K562 (cell line): ENCODE measurements around the gene GRIA1. TPM values are rescaled to one million over a fixed set of nuclear protein-coding genes. Genes with fewer than 3 reads are reported as not detected.

Experiments
- ATAC-seq: fragments of 200-7000 bp; cut with Tn5 transposase; 3 replicates; pipeline ENCODE4 v1.9.1; 2020; ENCODE audit warnings: moderate library complexity
- BruUV-seq: library from RNA; stranded (reverse); fragments of 400-500 nt; replicated peaks from 2 replicates; lab custom pipeline; 2021; lab: Mats Ljungman, UMichigan
- CTCF ChIA-PET: fragments of 300-600 bp; formaldehyde crosslinking; extraction: SDS; loops from one replicate; lab custom pipeline; 2021; ENCODE audit warnings: low intra/inter-chr PET ratio; lab: Yijun Ruan, JAX
- POLR2A ChIA-PET: fragments of 300-600, 350-650 bp; sonication (Branson Sonifier 250); formaldehyde crosslinking; extraction: SDS; loops from one replicate; lab custom pipeline; 2021; ENCODE audit warnings: antibody characterized with exemption, inconsistent platforms; lab: Yijun Ruan, JAX
- DNase-seq, 4 experiments: peaks; one replicate each; pipeline versions ENCODE4 v3.0.0 to v3.0.0-alpha.2; 2011 to 2018; ENCODE audit warnings: low spot score in 3 of 4, mixed read lengths in 3 of 4; ENCODE audit errors: extremely low read depth in 1 of 4
- FAIRE-seq: peaks from 2 replicates; lab custom pipeline; 2011; peaks lifted over from hg19 to GRCh38; lab: Jason Lieb, UNC
- H2AFZ ChIP-seq: 2 replicates; pipeline ENCODE4 v1.6.0; 2011; ENCODE audit warnings: low read depth, low read length, control low read depth, inconsistent platforms
- H3K27ac ChIP-seq: fragments of 200-600 bp; 3 replicates; pipeline ENCODE4 v1.8.0; 2011; ENCODE audit warnings: low read depth, mild to moderate bottlenecking, control low read depth, inconsistent platforms, low read length, moderate library complexity, mixed read lengths; ENCODE audit errors: extremely low read depth
- H3K27me3 ChIP-seq, 2 experiments: fragments of 300-600 bp in 1 of 2; 2 replicates in 1 of 2; 3 replicates in 1 of 2; pipeline versions ENCODE4 v1.6.0 to v1.8.0; 2011; ENCODE audit warnings: inconsistent platforms in 2 of 2, low read length in 2 of 2, mild to moderate bottlenecking in 1 of 2, mixed read lengths in 1 of 2, moderate library complexity in 1 of 2; ENCODE audit not compliant: control insufficient read depth in 2 of 2, insufficient read depth in 2 of 2
- H3K36me3 ChIP-seq: fragments of 300-600 bp; 3 replicates; pipeline ENCODE4 v1.8.0; 2011; ENCODE audit warnings: mild to moderate bottlenecking, low read length, inconsistent platforms; ENCODE audit not compliant: control insufficient read depth, insufficient read depth
- H3K4me1 ChIP-seq, 2 experiments: fragments of 200-600 bp in 1 of 2; replicated peaks in 1 of 2; 2 replicates in 1 of 2; 3 replicates in 1 of 2; pipeline versions ENCODE4 v1.5.1 to v1.8.0; 2011; ENCODE audit warnings: inconsistent platforms in 2 of 2, low read length in 2 of 2, mild to moderate bottlenecking in 1 of 2, mixed read lengths in 1 of 2, moderate library complexity in 1 of 2; ENCODE audit not compliant: control insufficient read depth in 2 of 2, insufficient read depth in 2 of 2
- H3K4me2 ChIP-seq: 2 replicates; pipeline ENCODE4 v1.6.1; 2011; ENCODE audit warnings: low read length, control low read depth, inconsistent platforms, mixed read lengths; ENCODE audit not compliant: insufficient read depth
- H3K4me3 ChIP-seq: fragments of 200-600 bp; sonication (generic), shearing (Covaris generic); 2 replicates; pipeline ENCODE4 v1.5.1; 2016; ENCODE audit warnings: control low read depth, inconsistent platforms
- H3K79me2 ChIP-seq: fragments of 200-600 bp; 3 replicates; pipeline ENCODE4 v1.8.0; 2011; ENCODE audit warnings: low read length, inconsistent platforms; ENCODE audit not compliant: control insufficient read depth, insufficient read depth
- H3K9ac ChIP-seq, 2 experiments: 2 replicates each; pipeline versions ENCODE4 v1.6.0 to v1.6.1; 2011; ENCODE audit warnings: low read depth in 2 of 2, low read length in 2 of 2, control low read depth in 1 of 2, inconsistent platforms in 1 of 2, mild to moderate bottlenecking in 1 of 2, mixed read lengths in 1 of 2; ENCODE audit not compliant: insufficient read depth in 1 of 2
- H3K9me1 ChIP-seq: one replicate; pipeline ENCODE4 v1.6.0; 2011; ENCODE audit warnings: inconsistent platforms, mild to moderate bottlenecking, low read length, moderate library complexity; ENCODE audit not compliant: control insufficient read depth, insufficient read depth
- H3K9me3 ChIP-seq: replicated peaks from 2 replicates; pipeline ENCODE4 v1.5.1; 2011; ENCODE audit warnings: low read depth, low read length, inconsistent platforms; ENCODE audit not compliant: control insufficient read depth, insufficient read depth
- H4K20me1 ChIP-seq: replicated peaks from 2 replicates; pipeline ENCODE4 v1.6.1; 2011; ENCODE audit warnings: low read length, inconsistent platforms, mixed read lengths; ENCODE audit not compliant: control insufficient read depth, insufficient read depth
- CBX8 ChIP-seq: fragments of 200-600 bp; sonication (generic); IDR thresholded peaks from 2 replicates; pipeline ENCODE4 v1.6.1; 2012; ENCODE audit warnings: borderline replicate concordance, mixed run types, low read depth, mild to moderate bottlenecking, moderate library complexity, mixed read lengths, low read length, control low read depth, inconsistent platforms; ENCODE audit not compliant: poor library complexity, severe bottlenecking; ENCODE audit errors: extremely low read depth
- ETV5 ChIP-seq: sonication (generic); formaldehyde crosslinking; IDR thresholded peaks from 2 replicates; pipeline ENCODE4 v1.4.0; 2020; ENCODE audit warnings: low read depth, mild to moderate bottlenecking, missing genetic modification reagents
- FOXJ2 ChIP-seq: fragments of 200-800 bp; sonication (Bioruptor generic); IDR thresholded peaks from 2 replicates; pipeline ENCODE4 v1.6.1; 2016; ENCODE audit warnings: missing genetic modification characterization, missing compliant biosample characterization
- KLF16 ChIP-seq: IDR thresholded peaks from 2 replicates; pipeline ENCODE4 v1.6.1; 2016; ENCODE audit warnings: antibody characterized with exemption
- MTA1 ChIP-seq: fragments of 450-650 bp; IDR thresholded peaks from 2 replicates; pipeline ENCODE4 v1.6.1; 2017; ENCODE audit warnings: borderline replicate concordance
- PCBP2 ChIP-seq: fragments of 200-400 bp; formaldehyde crosslinking; IDR thresholded peaks from 2 replicates; pipeline ENCODE4 v1.6.1; 2018; ENCODE audit warnings: low read length, low read depth, mild to moderate bottlenecking, moderate library complexity; ENCODE audit not compliant: poor library complexity, severe bottlenecking
- TFAM ChIP-seq: fragments of 250-450 bp; sonication (Bioruptor Pico); conservative IDR thresholded peaks from 2 replicates; pipeline ENCODE4 v1.5.0; 2021; ENCODE audit warnings: mild to moderate bottlenecking, moderate library complexity
- TRIM24 ChIP-seq, 2 experiments: fragments of 450-650 bp; IDR thresholded peaks; 2 replicates each; pipeline ENCODE4 v1.6.1; 2016
- ZC3H8 ChIP-seq: fragments of 450-650 bp; IDR thresholded peaks from 2 replicates; pipeline ENCODE4 v1.6.1; 2017
- WGBS: fragments of 100-300 bp; shearing (Covaris generic); methylation state at CpG from one replicate; pipeline ENCODE4 v1.1.6; 2016; ENCODE audit warnings: low coverage, mixed read lengths; ENCODE audit not compliant: insufficient coverage; ENCODE audit errors: missing lambda C conversion rate; 5-methylcytosine and 5-hydroxymethylcytosine counted together
- in situ Hi-C: fragments of 300-500 bp; cut with MboI; formaldehyde crosslinking; loops from 4 replicates; pipeline ENCODE4 v1.15.0; 2018; ENCODE audit warnings: inconsistent platforms, mixed read lengths
- intact Hi-C: fragments of 100-400 bp; cut with micrococcal nuclease; formaldehyde crosslinking; loops from 2 replicates; pipeline ENCODE4 v1.14.2; 2022
- polyA plus RNA-seq, 8 experiments: library from polyadenylated mRNA; depleted of rRNA in 4 of 8; stranded (reverse) in 5 of 8; unstranded in 3 of 8; fragments of >200 nt; fragmentation: Nextera tagmentation in 2 of 8; fragmentation: Illumina TruSeq in 1 of 8; extraction: Ambion mirVana in 2 of 8; extraction: Trizol in 1 of 8; gene quantifications; 2 replicates each; pipeline versions ENCODE4 v1.2.1 to v1.2.3, GENCODE V29; 2011 to 2014; ENCODE audit warnings: inconsistent platforms in 1 of 8, missing spikeins in 1 of 8
- total RNA-seq, 7 experiments: library from RNA; depleted of rRNA in 6 of 7; stranded (reverse); fragments of >200 nt in 6 of 7; fragmentation: Illumina TruSeq in 2 of 7; extraction: Trizol in 2 of 7; gene quantifications; 2 replicates each; pipeline versions ENCODE4 v1.2.1 to v1.2.3, GENCODE V29; 2011 to 2021; ENCODE audit warnings: low replicate concordance in 1 of 7

The GRIA1 gene
- total and polyA plus RNA-seq, 9 of the 15 experiments (the other 6 are each of a cell fraction or from before 2014, with no cell fraction given), result not detected

DNA sequence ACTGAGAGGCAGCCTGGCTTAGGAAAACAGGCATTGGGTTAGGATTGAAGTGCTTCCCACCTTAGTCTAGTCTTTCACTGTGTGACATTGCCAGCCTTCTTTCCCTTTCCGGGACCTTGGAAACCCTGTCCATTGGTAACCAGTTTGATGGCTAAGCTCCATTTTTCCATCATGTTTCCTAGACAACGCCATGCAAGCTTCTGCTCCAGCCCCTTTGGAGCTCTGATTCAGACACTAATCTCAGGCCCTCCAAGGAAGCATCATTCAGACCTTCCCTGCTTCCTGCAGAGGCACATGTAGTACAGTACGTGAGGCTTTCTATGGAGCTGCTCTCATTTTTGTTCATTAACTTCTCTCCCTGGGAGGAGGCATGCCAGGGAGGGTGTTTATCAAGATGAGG lies 68.5 kb downstream of the GRIA1 start:
- POLR2A ChIA-PET, result interaction anchor here (0.9 kb wide), 1 partner anchor 9 kb away, joined by 3 read pairs; no protein-coding TSS in a partner anchor
- DNase-seq (no peak), FAIRE-seq (no peak), ATAC-seq (no peak)
- Histone ChIP-seq H2AFZ (no peak overlapping the region), H3K4me1 (no peaks in the 10 kb centered on the region), H3K36me3 (no peaks in the 10 kb centered on the region), H4K20me1 (no peaks in the 10 kb centered on the region), H3K4me3 (no peak overlapping the region), H3K9me1 (no peaks in the 10 kb centered on the region), H3K27ac (no peak overlapping the region), H3K4me2 (no peak overlapping the region), H3K79me2 (no peaks in the 10 kb centered on the region), H3K27me3 (no peaks in the 10 kb centered on the region), H3K9ac (no peak overlapping the region), H3K9me3 (no peaks in the 10 kb centered on the region)
- TF ChIP-seq TRIM24 (IDR thresholded peaks at IDR 0.05), result no peak
- no peak for TF ChIP-seq PCBP2
- TF ChIP-seq ZC3H8, result no peak
- TF ChIP-seq ETV5 (CRISPR knock-in tag), result no peak
- TF ChIP-seq CBX8, result no peak
- TF ChIP-seq MTA1, result no peak
- TF ChIP-seq TFAM (CRISPR knock-in tag), result no peak
- no peak for TF ChIP-seq FOXJ2 (tag)
- no peak for TF ChIP-seq KLF16
- no TSS peak for BruUV-seq
- CTCF ChIA-PET, result no interaction called here
- in situ Hi-C loops, result no loop called here
- WGBS, result 4% methylated on average over 3 of the region's 3 CpGs
- intact Hi-C loops, result no loop called here
